Neural cell (in vitro differentiated cells): ENCODE results near the gene KDM3B. TPM values are rescaled to one million over a fixed set of nuclear protein-coding genes. Genes with fewer than 3 reads are reported as not detected.

Experiments
- H2AFZ ChIP-seq: fragments of 200-600, 300-800 bp; sonication (generic), shearing (Covaris generic); 2 replicates; pipeline ENCODE4 v1.6.0; 2014; ENCODE audit warnings: low read depth, mild to moderate bottlenecking, antibody characterized with exemption, low read length, moderate library complexity
- H3F3A ChIP-seq: fragments of 200-600 bp; shearing (Covaris generic); 2 replicates; pipeline ENCODE4 v1.6.1; 2016; ENCODE audit warnings: mild to moderate bottlenecking, moderate library complexity, mixed read lengths, antibody characterized with exemption, low read length; ENCODE audit not compliant: insufficient read depth, poor library complexity, severe bottlenecking
- H3K27ac ChIP-seq: fragments of 200-600, 300-800 bp; sonication (generic), shearing (Covaris generic); 2 replicates; pipeline ENCODE4 v1.5.1; 2014; ENCODE audit warnings: mild to moderate bottlenecking, low read length, moderate library complexity
- H3K27me3 ChIP-seq: fragments of 300-800, 200-600 bp; sonication (generic), shearing (Covaris generic); 2 replicates; pipeline ENCODE4 v1.6.0; 2014; ENCODE audit warnings: mild to moderate bottlenecking, low read depth, low read length, moderate library complexity; ENCODE audit not compliant: insufficient read depth
- H3K36me3 ChIP-seq: fragments of 300-800, 200-600 bp; sonication (generic), shearing (Covaris generic); 2 replicates; pipeline ENCODE4 v1.5.1; 2014; ENCODE audit warnings: mild to moderate bottlenecking, antibody characterized with exemption, low read length, moderate library complexity; ENCODE audit not compliant: insufficient read depth
- H3K4me2 ChIP-seq: fragments of 300-800, 200-600 bp; sonication (generic), shearing (Covaris generic); 2 replicates; pipeline ENCODE4 v1.6.0; 2014; ENCODE audit warnings: mild to moderate bottlenecking, low read length
- H3K4me3 ChIP-seq: fragments of 300-800, 200-600 bp; sonication (generic), shearing (Covaris generic); 2 replicates; pipeline ENCODE4 v1.5.1; 2014; ENCODE audit warnings: mild to moderate bottlenecking, low read length, moderate library complexity
- H3K79me2 ChIP-seq: fragments of 200-600 bp; shearing (Covaris generic); replicated peaks from 2 replicates; pipeline ENCODE4 v1.6.0; 2014; ENCODE audit warnings: mild to moderate bottlenecking, low read length, moderate library complexity; ENCODE audit not compliant: insufficient read depth
- H3K9ac ChIP-seq: fragments of 300-800, 200-600 bp; sonication (generic), shearing (Covaris generic); 2 replicates; pipeline ENCODE4 v1.6.1; 2016; ENCODE audit warnings: mild to moderate bottlenecking, low read length, mixed read lengths
- H3K9me2 ChIP-seq: fragments of 200-600 bp; shearing (Covaris generic); 2 replicates; pipeline ENCODE4 v1.6.1; 2016; ENCODE audit warnings: mild to moderate bottlenecking, low read length, mixed read lengths; ENCODE audit not compliant: insufficient read depth
- H3K9me3 ChIP-seq: fragments of 200-600, 300-800 bp; sonication (generic), shearing (Covaris generic); 2 replicates; pipeline ENCODE4 v1.6.1; 2016; ENCODE audit warnings: mild to moderate bottlenecking, mixed run types, low read length, moderate library complexity, mixed read lengths
- H4K20me1 ChIP-seq: fragments of 200-600 bp; shearing (Covaris generic); 2 replicates; pipeline ENCODE4 v1.6.1; 2016; ENCODE audit warnings: mild to moderate bottlenecking, mixed run types; ENCODE audit not compliant: insufficient read depth
- CTCF ChIP-seq: fragments of 450-650 bp; IDR thresholded peaks from 2 replicates; pipeline ENCODE4 v1.5.1; 2014; ENCODE audit warnings: antibody characterized with exemption, mild to moderate bottlenecking, moderate library complexity; ENCODE audit not compliant: poor library complexity, severe bottlenecking
- EP300 ChIP-seq: fragments of 450-650 bp; conservative IDR thresholded peaks from 2 replicates; pipeline ENCODE4 v1.6.1; 2014; ENCODE audit warnings: antibody characterized with exemption, mild to moderate bottlenecking, moderate library complexity; ENCODE audit not compliant: poor library complexity, severe bottlenecking
- EZH2 ChIP-seq: fragments of 200-600, 300-800 bp; shearing (Covaris generic), sonication (generic); IDR thresholded peaks from 2 replicates; pipeline ENCODE4 v1.6.1; 2014; ENCODE audit warnings: antibody characterized with exemption, low read length, borderline replicate concordance, mild to moderate bottlenecking; ENCODE audit not compliant: insufficient read depth, poor library complexity, severe bottlenecking
- MXI1 ChIP-seq: fragments of 450-650 bp; conservative IDR thresholded peaks from 2 replicates; pipeline ENCODE4 v1.6.1; 2014; ENCODE audit warnings: antibody characterized with exemption, mild to moderate bottlenecking; ENCODE audit not compliant: poor library complexity, severe bottlenecking
- POLR2AphosphoS5 ChIP-seq: IDR thresholded peaks from 2 replicates; pipeline ENCODE4 v1.6.1; 2012
- RAD21 ChIP-seq: fragments of 450-650 bp; conservative IDR thresholded peaks from 2 replicates; pipeline ENCODE4 v1.6.1; 2014; ENCODE audit warnings: antibody characterized with exemption, mild to moderate bottlenecking, moderate library complexity
- REST ChIP-seq: IDR thresholded peaks from 2 replicates; pipeline ENCODE4 v1.6.1; 2012; ENCODE audit warnings: borderline replicate concordance
- SMC3 ChIP-seq: fragments of 450-650 bp; conservative IDR thresholded peaks from 2 replicates; pipeline ENCODE4 v1.6.1; 2014; ENCODE audit warnings: antibody characterized with exemption, mild to moderate bottlenecking, moderate library complexity; ENCODE audit not compliant: poor library complexity
- TAF1 ChIP-seq: IDR thresholded peaks from 2 replicates; pipeline ENCODE4 v1.6.1; 2012; ENCODE audit warnings: low read depth
- polyA plus RNA-seq: library from polyadenylated mRNA; depleted of rRNA; stranded (reverse); fragments of >200 nt; gene quantifications from 2 replicates; pipeline ENCODE4 v1.2.3, GENCODE V29; 2014

The KDM3B gene
- polyA plus RNA-seq, 1 donor from 2014 or later, result 58.7 TPM

GRCh38 chr5:138439477-138440158, 87.1 kb downstream of the KDM3B start:
- Histone ChIP-seq H4K20me1 (no peaks in the 10 kb centered on the region), H3K4me2 (peak overlapping the region; percentile 88), H3K9me3 (no peaks in the 10 kb centered on the region), H3K79me2 (peaks cover 20% of the 10 kb centered on the region), H3K9me2 (no peaks in the 10 kb centered on the region), H3K36me3 (no peaks in the 10 kb centered on the region), H3K9ac (peak overlapping the region; percentile 91), H3F3A (no peaks in the 10 kb centered on the region), H3K4me3 (peak overlapping the region; percentile 97), H3K27ac (peak overlapping the region; percentile 90), H3K27me3 (no peaks in the 10 kb centered on the region), H2AFZ (peak overlapping the region; percentile 43)
- TF ChIP-seq RAD21, result peak; percentile 8
- peak; percentile 14 for TF ChIP-seq REST
- TF ChIP-seq SMC3, result no peak
- TF ChIP-seq EZH2, result no peak
- no peak for TF ChIP-seq EP300
- peak; percentile 69 for TF ChIP-seq TAF1
- TF ChIP-seq MXI1, result no peak

GRCh38 chr5:138440159-138441073, 87.9 kb downstream of the KDM3B start:
- no peaks in the 10 kb centered on the region for H3K9me2 ChIP-seq
- no peak for TF ChIP-seq EP300
- no peak for TF ChIP-seq POLR2AphosphoS5
- no peak for TF ChIP-seq CTCF
- peak overlapping the region; percentile 91 for H3K9ac ChIP-seq
- peak overlapping the region; percentile 88 for H3K4me2 ChIP-seq
- no peaks in the 10 kb centered on the region for H3K9me3 ChIP-seq
- peak overlapping the region; percentile 97 for H3K4me3 ChIP-seq
- no peak overlapping the region for H2AFZ ChIP-seq
- peaks cover 20% of the 10 kb centered on the region for H3K79me2 ChIP-seq
- no peaks in the 10 kb centered on the region for H4K20me1 ChIP-seq
- H3K36me3 ChIP-seq, result no peaks in the 10 kb centered on the region
- H3K27me3 ChIP-seq, result no peaks in the 10 kb centered on the region
- no peaks in the 10 kb centered on the region for H3F3A ChIP-seq
- peak overlapping the region; percentile 90 for H3K27ac ChIP-seq
